GM12872 (cell line): Measurements from ENCODE around the gene HTR4.

Source experiments
- TF ChIP-seq, protein P1 (sequence below): IDR thresholded peaks from 3 replicates; pipeline ENCODE4 v1.5.1; 2011; ENCODE audit warnings: low read depth, mild to moderate bottlenecking, low read length, moderate library complexity; ENCODE audit not compliant: insufficient read depth

Gene HTR4

DNA sequence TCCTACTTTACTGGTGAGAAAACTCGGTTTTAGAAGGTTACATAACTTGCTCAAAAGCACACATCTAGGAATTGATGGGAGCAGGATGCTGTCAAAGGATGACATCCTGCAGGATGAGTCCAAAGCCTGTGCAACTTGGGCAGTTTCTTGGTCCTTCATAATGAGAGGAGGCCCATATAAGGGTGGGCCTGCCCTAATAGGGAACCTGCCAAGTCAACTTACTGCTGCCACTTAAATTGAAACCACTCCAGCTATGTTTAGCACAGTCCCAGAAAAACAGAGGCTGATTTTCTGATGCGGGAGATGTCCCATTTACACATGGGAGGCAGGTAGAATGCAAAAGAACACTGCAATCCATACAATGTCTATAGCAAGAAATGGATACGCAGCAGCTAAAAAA, 208.7 kb downstream of the HTR4 start:
- TF ChIP-seq, protein P1, sequence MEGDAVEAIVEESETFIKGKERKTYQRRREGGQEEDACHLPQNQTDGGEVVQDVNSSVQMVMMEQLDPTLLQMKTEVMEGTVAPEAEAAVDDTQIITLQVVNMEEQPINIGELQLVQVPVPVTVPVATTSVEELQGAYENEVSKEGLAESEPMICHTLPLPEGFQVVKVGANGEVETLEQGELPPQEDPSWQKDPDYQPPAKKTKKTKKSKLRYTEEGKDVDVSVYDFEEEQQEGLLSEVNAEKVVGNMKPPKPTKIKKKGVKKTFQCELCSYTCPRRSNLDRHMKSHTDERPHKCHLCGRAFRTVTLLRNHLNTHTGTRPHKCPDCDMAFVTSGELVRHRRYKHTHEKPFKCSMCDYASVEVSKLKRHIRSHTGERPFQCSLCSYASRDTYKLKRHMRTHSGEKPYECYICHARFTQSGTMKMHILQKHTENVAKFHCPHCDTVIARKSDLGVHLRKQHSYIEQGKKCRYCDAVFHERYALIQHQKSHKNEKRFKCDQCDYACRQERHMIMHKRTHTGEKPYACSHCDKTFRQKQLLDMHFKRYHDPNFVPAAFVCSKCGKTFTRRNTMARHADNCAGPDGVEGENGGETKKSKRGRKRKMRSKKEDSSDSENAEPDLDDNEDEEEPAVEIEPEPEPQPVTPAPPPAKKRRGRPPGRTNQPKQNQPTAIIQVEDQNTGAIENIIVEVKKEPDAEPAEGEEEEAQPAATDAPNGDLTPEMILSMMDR: no peak

DNA sequence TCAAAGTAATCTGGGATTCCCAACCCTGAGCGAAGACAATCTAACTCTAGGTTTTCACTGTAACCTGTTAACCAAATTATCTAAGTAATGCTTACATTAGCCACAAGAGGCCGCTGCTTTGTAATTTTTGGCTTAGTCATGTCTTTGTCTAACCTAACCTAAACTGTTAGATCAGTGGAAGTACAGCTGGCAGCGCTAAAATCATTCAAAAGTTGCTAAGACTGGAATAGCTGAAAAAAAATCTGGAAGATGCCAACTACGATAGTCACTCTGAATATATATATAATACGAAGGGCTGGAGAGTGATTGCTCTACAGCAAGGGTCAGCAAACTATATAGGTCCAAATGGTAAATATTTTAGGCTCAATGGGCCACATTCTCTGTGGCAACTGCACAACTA, 210.3 kb downstream of the HTR4 start:
- TF ChIP-seq, protein P1: peak; percentile 68

DNA sequence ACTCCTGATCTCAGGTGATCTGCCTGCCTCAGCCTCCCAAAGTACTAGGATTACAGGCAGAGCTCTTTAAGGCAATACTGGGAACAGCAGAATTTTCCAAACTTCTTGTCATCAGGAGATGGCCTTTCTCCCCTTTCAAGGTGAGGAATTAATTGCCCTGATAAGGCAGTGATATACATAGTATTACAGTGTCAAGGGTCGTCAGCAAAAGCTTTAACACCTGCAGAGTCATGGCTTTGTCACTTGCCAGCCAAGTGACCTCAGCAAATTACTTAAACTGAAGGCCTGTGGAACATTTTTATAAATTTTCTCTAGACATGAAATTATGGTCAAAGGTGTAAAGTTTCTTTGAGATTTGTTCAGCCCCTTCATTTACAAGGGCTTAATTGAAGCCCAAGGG, 211.1 kb downstream of the HTR4 start:
- TF ChIP-seq, protein P1: no peak

DNA sequence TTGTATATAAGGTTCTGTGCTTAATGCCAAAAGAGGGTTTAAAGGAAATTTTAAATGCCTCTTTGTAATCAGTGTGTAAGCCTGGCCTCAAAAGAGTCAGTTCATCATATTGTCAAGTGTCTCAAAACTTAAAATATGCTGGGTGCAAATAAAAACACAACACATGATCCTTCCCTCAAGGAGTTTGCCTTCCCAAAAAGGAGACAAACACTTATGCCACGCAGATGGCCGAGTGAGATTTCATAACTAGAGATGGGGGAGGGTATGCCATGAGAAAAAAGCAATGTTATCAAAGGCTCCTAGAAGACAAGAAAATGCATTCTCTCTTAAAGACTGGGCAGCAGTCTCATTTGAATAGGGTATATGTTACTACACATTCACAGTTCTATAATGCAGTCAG, 215.4 kb downstream of the HTR4 start:
- TF ChIP-seq, protein P1: no peak

DNA sequence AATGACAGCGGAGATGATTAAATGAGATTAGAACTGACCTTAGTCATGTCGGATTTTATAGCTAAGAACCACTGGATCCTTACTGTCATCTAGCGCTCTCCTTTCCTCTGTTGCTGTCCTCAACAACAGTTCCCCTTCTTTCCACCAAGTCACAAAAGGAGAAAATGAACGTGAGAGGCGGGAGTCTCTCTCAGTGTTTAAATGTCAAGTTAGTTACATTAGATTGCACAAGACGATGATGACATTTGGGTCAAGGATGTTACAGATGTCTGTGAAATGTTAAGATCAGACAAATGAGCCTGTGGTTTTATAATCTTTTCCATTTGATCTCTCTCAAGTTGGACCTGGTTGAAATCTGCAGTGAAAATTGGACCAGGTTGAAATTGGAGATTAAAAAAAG, 217.1 kb downstream of the HTR4 start:
- TF ChIP-seq, protein P1: no peak

DNA sequence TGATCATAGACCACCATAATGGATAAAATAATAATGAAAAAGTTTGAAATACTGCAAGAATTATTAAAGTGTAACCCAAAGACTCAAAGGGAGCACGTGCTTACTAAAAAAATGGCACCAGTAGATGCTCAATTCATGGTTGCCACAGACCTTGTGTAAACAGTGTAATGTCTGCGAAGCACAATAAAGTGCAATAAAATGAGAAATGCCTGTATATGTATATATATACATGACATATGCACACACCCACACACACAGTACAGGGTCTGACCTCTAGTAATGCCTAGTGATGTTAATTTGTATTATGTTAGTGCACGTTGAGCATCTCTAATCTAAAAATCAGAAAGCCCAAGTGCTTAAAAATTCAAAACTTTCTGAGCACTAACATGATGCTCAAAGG, 218.3 kb downstream of the HTR4 start:
- TF ChIP-seq, protein P1: no peak

DNA sequence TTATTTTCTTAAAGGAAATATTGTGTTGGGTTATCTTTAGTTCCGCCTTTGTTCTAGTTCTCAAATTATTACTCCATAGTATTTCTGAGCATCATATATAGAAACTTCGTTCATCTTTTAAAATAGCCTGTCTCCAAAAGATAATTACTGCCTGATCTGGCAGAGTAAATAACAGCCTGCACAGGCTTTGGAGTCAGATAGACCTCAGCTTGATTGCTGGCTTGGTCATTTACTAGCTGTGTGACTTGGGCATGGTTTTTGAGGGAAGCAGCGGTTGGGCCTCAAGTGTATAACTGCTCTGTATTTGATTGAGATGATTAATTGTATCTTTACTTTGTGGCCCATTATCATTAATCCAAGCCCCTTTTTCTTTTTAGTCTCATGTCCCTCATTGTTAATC, 220.5 kb downstream of the HTR4 start:
- TF ChIP-seq, protein P1: no peak
